ENCODE results near the gene DCDC2B. TPM values are rescaled to one million over a fixed set of nuclear protein-coding genes. Genes with fewer than 3 reads are reported as not detected.

DCDC2B gene
- total RNA-seq, 1 experiment from 2014 or later: not detected

DNA sequence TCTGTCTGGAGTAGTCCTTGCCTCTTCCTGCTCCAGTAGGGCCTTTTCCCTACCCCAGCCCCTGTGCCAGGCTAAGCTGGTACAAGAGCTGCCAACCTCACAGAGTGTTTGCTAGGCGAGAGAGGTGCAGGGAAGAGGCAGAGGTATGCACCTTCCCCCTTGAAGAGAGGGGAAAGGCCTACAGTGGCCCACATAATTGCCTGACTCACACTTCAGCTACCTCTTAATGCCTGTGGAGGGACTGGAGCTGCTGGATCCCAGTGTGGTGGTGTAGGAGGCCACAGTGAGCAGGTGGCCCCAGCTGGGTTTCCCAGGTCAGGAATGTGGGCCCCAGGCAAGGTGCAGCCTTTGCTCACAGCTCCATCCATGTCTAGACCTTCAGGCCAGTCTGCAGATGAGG is 11.8 kb upstream of the DCDC2B start:
- Histone ChIP-seq H3K9ac (ENCODE audit: extremely low read depth, insufficient read length, low read length) (no peak overlapping the region), H3K27me3 (ENCODE audit: insufficient read depth, low read length) (no peaks in the 10 kb centered on the region), H3K23me2 (ENCODE audit: insufficient read length, low read depth, low read length, poor library complexity, severe bottlenecking) (peaks cover 3% of the 10 kb centered on the region), H2AFZ (ENCODE audit: low read length) (no peak overlapping the region), H2BK120ac (ENCODE audit: low read depth, low read length, poor library complexity, severe bottlenecking) (no peak overlapping the region), H3K18ac (ENCODE audit: insufficient read length, low read depth, low read length) (no peak overlapping the region), H4K20me1 (ENCODE audit: control insufficient read depth, insufficient read depth, insufficient read length) (no peaks in the 10 kb centered on the region), H3K14ac (ENCODE audit: insufficient read depth, low read length) (no peak overlapping the region), H3K27ac (ENCODE audit: insufficient read length, low read depth, low read length) (no peak overlapping the region), H4K8ac (replicated peaks; ENCODE audit: insufficient read length, low read depth, low read length) (no peak overlapping the region), H2AK5ac (ENCODE audit: insufficient read length, low read length) (no peak overlapping the region), H2BK5ac (ENCODE audit: insufficient read length, low read length) (no peak overlapping the region), H2BK15ac (ENCODE audit: low read depth, low read length) (no peak overlapping the region), H3K4me2 (ENCODE audit: insufficient read depth, insufficient read length, low read length) (no peak overlapping the region), H3T11ph (ENCODE audit: low read length) (no peak overlapping the region), H3K4me1 (ENCODE audit: insufficient read depth, low read length) (no peaks in the 10 kb centered on the region; the same call in 1 of the 2 replicates), H3K23ac (ENCODE audit: insufficient read length, low read depth, low read length) (no peak overlapping the region), H2BK20ac (ENCODE audit: low read depth, low read length, poor library complexity, severe bottlenecking) (no peak overlapping the region), H3K4ac (ENCODE audit: low read depth, low read length) (no peak overlapping the region), H3K9me3 (ENCODE audit: control insufficient read depth, low read depth, low read length) (no peaks in the 10 kb centered on the region), H4K5ac (ENCODE audit: insufficient read length, low read depth, low read length) (no peak overlapping the region), H3K56ac (ENCODE audit: insufficient read length, low read depth, low read length) (no peak overlapping the region), H2BK12ac (ENCODE audit: insufficient read length, low read depth, low read length) (no peak overlapping the region), H3K79me2 (ENCODE audit: insufficient read depth, low read length) (no peaks in the 10 kb centered on the region), H3K79me1 (ENCODE audit: insufficient read depth, low read depth, low read length, poor library complexity, severe bottlenecking) (no peaks in the 10 kb centered on the region), H4K91ac (ENCODE audit: insufficient read length, low read depth, low read length) (no peak overlapping the region)
- WGBS (ENCODE audit: extremely low coverage, insufficient read length, low lambda C conversion rate): no CpG with 5 or more reads among the region's 1 CpG
- no peaks in the 10 kb centered on the region; the same call in 1 of the 2 replicates for H3K27me3 Mint-ChIP-seq (ENCODE audit: low read depth)
- no peaks in the 10 kb centered on the region for H3K9me3 Mint-ChIP-seq
- H3K36me3 Mint-ChIP-seq (ENCODE audit: insufficient read depth in 1 of 3, low read depth in 3 of 3): peaks cover 38 to 64% (median 59%) of the 10 kb centered on the region in 3 experiments; a peak in 6 of 7 replicates
- DNase-seq: no peak
- peaks cover 32 to 35% of the 10 kb centered on the region in 2 experiments for H3K4me1 Mint-ChIP-seq
- TF ChIP-seq, protein P1, sequence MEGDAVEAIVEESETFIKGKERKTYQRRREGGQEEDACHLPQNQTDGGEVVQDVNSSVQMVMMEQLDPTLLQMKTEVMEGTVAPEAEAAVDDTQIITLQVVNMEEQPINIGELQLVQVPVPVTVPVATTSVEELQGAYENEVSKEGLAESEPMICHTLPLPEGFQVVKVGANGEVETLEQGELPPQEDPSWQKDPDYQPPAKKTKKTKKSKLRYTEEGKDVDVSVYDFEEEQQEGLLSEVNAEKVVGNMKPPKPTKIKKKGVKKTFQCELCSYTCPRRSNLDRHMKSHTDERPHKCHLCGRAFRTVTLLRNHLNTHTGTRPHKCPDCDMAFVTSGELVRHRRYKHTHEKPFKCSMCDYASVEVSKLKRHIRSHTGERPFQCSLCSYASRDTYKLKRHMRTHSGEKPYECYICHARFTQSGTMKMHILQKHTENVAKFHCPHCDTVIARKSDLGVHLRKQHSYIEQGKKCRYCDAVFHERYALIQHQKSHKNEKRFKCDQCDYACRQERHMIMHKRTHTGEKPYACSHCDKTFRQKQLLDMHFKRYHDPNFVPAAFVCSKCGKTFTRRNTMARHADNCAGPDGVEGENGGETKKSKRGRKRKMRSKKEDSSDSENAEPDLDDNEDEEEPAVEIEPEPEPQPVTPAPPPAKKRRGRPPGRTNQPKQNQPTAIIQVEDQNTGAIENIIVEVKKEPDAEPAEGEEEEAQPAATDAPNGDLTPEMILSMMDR (conservative IDR thresholded peaks at IDR 0.05): no peak
- H3K4me3 Mint-ChIP-seq: no peak overlapping the region
- peak overlapping the region in 1 of 3 experiments; percentile 73; a peak in 2 of 7 replicates for H3K27ac Mint-ChIP-seq
